CD8-positive, alpha-beta memory T cell (primary cell): ENCODE results near the gene SEBOX. TPM values are rescaled to one million over a fixed set of nuclear protein-coding genes. Genes with fewer than 3 reads are reported as not detected.

ENCODE experiments used
- CTCF ChIA-PET: fragments of 350-600 bp; sonication (Branson Sonifier 250); formaldehyde crosslinking; loops from one replicate; lab custom pipeline; 2021; ENCODE audit warnings: antibody characterized with exemption; lab: Charles Lee
- POLR2A ChIA-PET: fragments of 350-600 bp; sonication (Branson Sonifier 250); formaldehyde crosslinking; loops from one replicate; lab custom pipeline; 2021; ENCODE audit warnings: antibody characterized with exemption; lab: Charles Lee
- DNase-seq, 5 donors: peaks; one replicate each; pipeline versions ENCODE4 v3.0.0 to v3.0.0-alpha.2; 2020 to 2022; ENCODE audit warnings: mixed read lengths in 1 of 5
- H3K27ac ChIP-seq: one replicate; pipeline ENCODE4 v1.7.0; 2013; ENCODE audit warnings: low read depth, mild to moderate bottlenecking, low read length, moderate library complexity
- H3K27me3 ChIP-seq: 2 replicates; pipeline ENCODE4 v1.7.0; 2013; ENCODE audit warnings: low read length, mild to moderate bottlenecking; ENCODE audit not compliant: insufficient read depth, poor library complexity, severe bottlenecking
- H3K36me3 ChIP-seq: 2 replicates; pipeline ENCODE4 v1.7.0; 2013; ENCODE audit warnings: mild to moderate bottlenecking, low read length, moderate library complexity; ENCODE audit not compliant: insufficient read depth
- H3K4me1 ChIP-seq: 2 replicates; pipeline ENCODE4 v1.7.0; 2013; ENCODE audit warnings: mild to moderate bottlenecking, low read length, moderate library complexity; ENCODE audit not compliant: insufficient read depth
- H3K4me3 ChIP-seq: 2 replicates; pipeline ENCODE4 v1.7.0; 2013; ENCODE audit warnings: mild to moderate bottlenecking, low read length
- H3K9me3 ChIP-seq: 2 replicates; pipeline ENCODE4 v1.7.0; 2013; ENCODE audit warnings: mild to moderate bottlenecking, low read length
- H3K27ac Mint-ChIP-seq, 8 donors: one replicate each; pipeline ENCODE4 v1.8.0; 2020 to 2021; ENCODE audit warnings: mixed read lengths in 8 of 8, mild to moderate bottlenecking in 6 of 8, inconsistent platforms in 3 of 8, moderate library complexity in 3 of 8
- H3K27me3 Mint-ChIP-seq, 2 donors: one replicate each; pipeline ENCODE4 v1.8.0; 2020 to 2021; ENCODE audit warnings: mixed read lengths in 2 of 2, mild to moderate bottlenecking in 1 of 2, moderate library complexity in 1 of 2
- H3K36me3 Mint-ChIP-seq, 3 donors: one replicate each; pipeline ENCODE4 v1.8.0; 2020 to 2021; ENCODE audit warnings: mixed read lengths in 3 of 3, inconsistent platforms in 1 of 3, mild to moderate bottlenecking in 1 of 3
- H3K4me1 Mint-ChIP-seq, 3 donors: one replicate each; pipeline ENCODE4 v1.8.0; 2020 to 2021; ENCODE audit warnings: mixed read lengths in 3 of 3, inconsistent platforms in 1 of 3, mild to moderate bottlenecking in 1 of 3
- H3K4me3 Mint-ChIP-seq, 7 donors: one replicate each; pipeline ENCODE4 v1.8.0; 2020 to 2021; ENCODE audit warnings: mixed read lengths in 7 of 7, mild to moderate bottlenecking in 6 of 7, moderate library complexity in 4 of 7, inconsistent platforms in 2 of 7
- H3K9me3 Mint-ChIP-seq, 5 donors: one replicate each; pipeline ENCODE4 v1.8.0; 2020 to 2022; ENCODE audit warnings: mixed read lengths in 5 of 5, mild to moderate bottlenecking in 3 of 5, moderate library complexity in 2 of 5, inconsistent platforms in 1 of 5
- polyA plus RNA-seq: library from polyadenylated mRNA; unstranded; fragments of 300-500 nt; fragmentation: Illumina TruSeq; gene quantifications from one replicate; pipeline ENCODE4 v1.2.3, GENCODE V29; 2021
- total RNA-seq, 2 experiments: library from RNA; stranded (reverse); gene quantifications; one replicate each; pipeline ENCODE4 v1.2.3, GENCODE V29; 2021

Gene SEBOX
- total and polyA plus RNA-seq, 3 experiments from 2014 or later, result not detected

DNA sequence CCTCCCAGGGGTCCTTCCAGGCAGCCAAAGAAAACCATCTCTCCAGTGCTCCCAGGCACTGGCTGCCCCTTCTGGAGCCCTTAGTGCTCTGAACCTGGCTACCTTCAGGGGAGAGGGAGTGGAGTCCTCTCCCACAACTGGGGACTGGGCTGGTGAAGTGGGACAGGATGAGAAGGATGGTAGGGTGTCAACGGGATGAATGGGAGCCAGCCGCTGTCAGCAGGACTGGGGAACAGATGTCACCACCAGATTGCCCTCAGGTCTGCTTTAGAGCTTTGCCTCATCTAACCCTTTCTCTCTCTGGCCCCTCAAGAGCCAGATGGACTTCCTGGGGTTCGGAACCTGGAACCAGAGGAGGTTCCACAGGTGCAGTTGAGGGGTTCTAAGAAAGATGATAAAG lies 488 bp upstream of the SEBOX start:
- Mint-ChIP-seq H3K27ac (no peak overlapping the region), H3K4me3 (peak overlapping the region in 1 of 7 donors; percentile 40), H3K36me3 (peaks cover 0 to 43% (median 3%) of the 10 kb centered on the region in 3 donors), H3K27me3 (no peaks in the 10 kb centered on the region), H3K4me1 (no peaks in the 10 kb centered on the region), H3K9me3 (no peaks in the 10 kb centered on the region)
- Histone ChIP-seq H3K4me1 (peaks cover 1% of the 10 kb centered on the region), H3K27ac (no peak overlapping the region), H3K9me3 (no peaks in the 10 kb centered on the region), H3K27me3 (no peaks in the 10 kb centered on the region), H3K4me3 (no peak overlapping the region), H3K36me3 (peaks cover 18% of the 10 kb centered on the region)
- CTCF ChIA-PET, result interaction anchor here (1.1 kb wide), 1 partner anchor 8 kb away, joined by 4 read pairs; no protein-coding TSS in a partner anchor
- DNase-seq, result no peak
- POLR2A ChIA-PET, result no interaction called here

DNA sequence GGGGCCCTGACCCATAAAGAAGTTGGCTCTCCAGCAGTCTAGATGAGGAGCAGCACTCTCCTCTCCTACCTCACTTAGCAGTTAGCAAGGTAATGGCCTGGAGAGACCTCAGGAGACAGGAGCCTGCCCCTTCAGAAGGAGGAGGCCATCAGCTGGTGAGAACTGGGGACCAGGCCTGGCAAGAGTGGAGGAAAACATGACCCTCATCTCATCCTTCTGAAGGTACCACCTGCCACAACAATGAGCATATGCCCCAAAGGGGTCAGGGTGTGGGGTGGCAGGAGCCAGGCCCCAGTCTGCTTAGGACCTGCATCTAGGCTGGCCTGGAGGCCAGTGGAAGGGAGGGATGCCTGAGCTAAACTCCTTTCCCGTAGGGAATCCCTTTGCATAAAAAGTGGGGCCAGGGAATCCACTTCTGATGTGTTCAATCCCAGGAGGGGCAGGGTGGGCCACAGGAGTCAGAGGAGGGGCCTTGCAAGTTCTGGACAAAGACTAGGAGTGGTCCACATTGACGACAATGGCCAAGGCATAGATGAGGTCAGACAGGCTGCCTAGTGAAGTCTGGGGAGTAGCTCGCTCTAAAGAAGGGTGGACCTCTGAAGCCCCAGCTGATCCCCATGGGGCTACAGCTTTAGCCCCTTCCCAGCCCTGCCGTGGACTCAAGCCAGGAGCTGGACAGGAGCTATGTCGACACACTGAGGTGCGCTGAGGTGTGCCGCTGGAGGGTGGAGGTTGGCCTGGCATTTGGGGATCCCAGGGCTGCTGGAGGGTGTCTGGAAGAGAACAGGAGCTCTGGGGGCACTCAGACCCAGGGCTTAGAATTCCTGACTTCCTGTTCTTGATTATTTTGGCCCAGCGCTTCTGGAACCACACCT lies 986 bp downstream of the SEBOX start:
- peaks cover 30% of the 10 kb centered on the region for H3K36me3 ChIP-seq
- H3K4me1 ChIP-seq, result no peaks in the 10 kb centered on the region
- no peak overlapping the region for H3K4me3 ChIP-seq
- H3K27me3 ChIP-seq, result no peaks in the 10 kb centered on the region
- DNase-seq, result no peak
- H3K27ac ChIP-seq, result no peak overlapping the region
- Mint-ChIP-seq H3K4me3 (no peak overlapping the region), H3K9me3 (no peaks in the 10 kb centered on the region), H3K27ac (no peak overlapping the region), H3K27me3 (no peaks in the 10 kb centered on the region), H3K4me1 (no peaks in the 10 kb centered on the region), H3K36me3 (peaks cover 0 to 54% (median 7%) of the 10 kb centered on the region in 3 donors)
- CTCF ChIA-PET, result no interaction called here
- POLR2A ChIA-PET, result no interaction called here
- H3K9me3 ChIP-seq, result no peaks in the 10 kb centered on the region

DNA sequence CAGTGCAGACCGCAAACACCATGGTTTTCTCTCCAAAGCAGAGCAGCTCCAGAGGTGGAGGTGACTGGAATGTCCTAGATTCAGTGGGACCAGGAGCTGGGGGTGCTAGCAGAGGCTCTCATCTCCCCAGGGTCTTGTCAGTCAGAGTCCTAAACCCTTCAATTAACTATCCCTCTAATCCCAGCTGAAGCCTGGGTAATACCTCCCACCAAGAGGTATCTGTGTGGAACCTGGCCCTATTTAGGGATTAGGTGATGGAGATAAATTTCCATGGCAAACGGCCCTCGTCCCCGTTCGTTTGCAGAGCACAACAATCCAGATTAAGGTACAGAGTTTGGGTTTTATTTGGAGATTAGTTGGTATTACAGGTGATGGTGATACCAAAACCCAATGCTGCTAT lies 1.8 kb downstream of the SEBOX start:
- H3K4me1 ChIP-seq, result peaks cover 7% of the 10 kb centered on the region
- H3K36me3 ChIP-seq, result peaks cover 32% of the 10 kb centered on the region
- H3K4me3 Mint-ChIP-seq, result no peak overlapping the region
- H3K27me3 Mint-ChIP-seq, result no peaks in the 10 kb centered on the region
- ChIA-PET POLR2A (no interaction called here), CTCF (no interaction called here)
- no peaks in the 10 kb centered on the region for H3K27me3 ChIP-seq
- H3K4me3 ChIP-seq, result no peak overlapping the region
- H3K9me3 ChIP-seq, result no peaks in the 10 kb centered on the region
- H3K27ac ChIP-seq, result no peak overlapping the region
- H3K4me1 Mint-ChIP-seq, result peaks cover 3 to 6% (median 4%) of the 10 kb centered on the region in 3 donors
- H3K36me3 Mint-ChIP-seq, result peaks cover 0 to 61% (median 7%) of the 10 kb centered on the region in 3 donors
- H3K9me3 Mint-ChIP-seq, result no peaks in the 10 kb centered on the region
- no peak for DNase-seq
- H3K27ac Mint-ChIP-seq, result no peak overlapping the region

DNA sequence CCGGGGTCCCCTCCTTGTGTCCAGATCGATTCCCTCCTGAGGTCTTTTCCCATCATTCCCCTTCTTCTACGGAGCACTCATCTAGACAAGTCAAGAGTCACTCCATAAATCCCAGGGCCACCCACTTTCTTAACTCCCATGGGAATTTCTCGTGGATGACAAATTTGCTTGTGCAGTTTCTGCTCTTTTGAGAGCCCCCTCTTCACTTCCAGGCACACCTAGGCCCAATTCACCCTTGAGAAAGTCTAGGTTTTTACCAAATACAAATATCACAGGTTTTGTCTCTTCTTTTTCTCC lies 7.2 kb downstream of the SEBOX start:
- ChIA-PET POLR2A (interaction anchor here (1.0 to 5.4 kb wide), 7 partner anchors 9 to 362 kb away, joined by 3 to 62 read pairs (median 8); partner anchors contain the start of genes IFT20, RPL23A, SARM1 and TNFAIP1), CTCF (interaction anchor here (1.0 to 4.5 kb wide), 8 partner anchors 13 to 49 kb away, joined by 3 to 30 read pairs (median 4); partner anchors contain the start of genes IFT20, TMEM97, TNFAIP1 and VTN)
- DNase-seq, result no peak
- H3K27ac ChIP-seq, result peak overlapping the region; percentile 81
- no peaks in the 10 kb centered on the region for H3K9me3 ChIP-seq
- Mint-ChIP-seq H3K27me3 (no peaks in the 10 kb centered on the region), H3K27ac (peak overlapping the region; percentile 92 to 98 (median 96)), H3K9me3 (no peaks in the 10 kb centered on the region), H3K4me1 (peaks cover 24 to 35% (median 25%) of the 10 kb centered on the region in 3 donors), H3K4me3 (peak overlapping the region; percentile 91 to 96 (median 93)), H3K36me3 (peaks cover 0 to 72% (median 11%) of the 10 kb centered on the region in 3 donors)
- H3K27me3 ChIP-seq, result no peaks in the 10 kb centered on the region
- H3K4me1 ChIP-seq, result peaks cover 22% of the 10 kb centered on the region
- H3K36me3 ChIP-seq, result peaks cover 47% of the 10 kb centered on the region
- peak overlapping the region; percentile 89 for H3K4me3 ChIP-seq

DNA sequence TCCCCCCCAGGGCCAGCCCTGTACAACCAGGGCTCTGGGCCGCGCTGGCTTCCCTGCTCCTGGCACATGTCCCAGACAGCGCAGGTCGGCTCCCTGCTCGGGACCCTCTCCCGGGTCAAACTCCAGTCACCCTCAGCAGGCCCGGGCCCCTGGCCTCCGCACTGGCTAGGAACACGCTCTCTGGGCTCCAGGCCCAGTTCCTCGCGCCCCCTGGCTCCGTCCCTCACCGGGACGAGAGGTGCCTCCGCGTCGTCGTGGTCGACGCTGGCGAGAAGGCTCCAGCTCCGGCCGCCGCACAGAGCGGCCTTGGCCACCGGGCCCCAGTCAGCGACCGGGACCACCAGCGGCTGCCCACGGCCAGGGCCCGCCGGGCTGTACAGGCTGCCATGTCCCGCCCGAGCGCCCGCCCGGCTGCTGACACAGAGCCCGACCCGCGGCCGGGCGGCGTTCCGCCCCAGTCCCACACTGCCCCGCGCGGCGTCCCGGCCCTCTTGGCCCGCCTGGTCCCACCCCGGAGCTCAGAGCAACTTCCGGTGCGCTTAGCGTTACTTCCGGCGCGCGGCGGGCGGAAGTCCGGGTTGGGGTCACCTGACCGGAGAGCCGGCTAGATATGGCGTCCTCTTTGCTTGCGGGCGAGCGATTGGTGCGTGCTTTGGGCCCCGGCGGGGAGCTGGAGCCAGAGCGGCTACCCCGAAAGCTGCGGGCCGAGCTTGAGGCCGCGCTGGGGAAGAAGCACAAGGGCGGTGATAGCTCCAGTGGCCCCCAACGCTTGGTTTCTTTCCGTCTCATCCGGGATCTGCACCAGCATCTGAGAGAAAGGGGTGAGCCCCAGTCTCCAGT lies 7.7 kb downstream of the SEBOX start, which contains the start of gene POLDIP2:
TSS of gene POLDIP2 (minus strand) at position 467 of the 840 bp plus-strand sequence. CDS start at position 388, 79 bp downstream.
- ChIA-PET POLR2A (interaction anchor here (0.6 to 5.4 kb wide), 9 partner anchors 10 to 594 kb away, joined by 3 to 62 read pairs (median 7); partner anchors contain the start of genes IFT20, PHF12, RPL23A and SARM1), CTCF (interaction anchor here (1.0 to 4.5 kb wide), 8 partner anchors 13 to 50 kb away, joined by 3 to 30 read pairs (median 4); partner anchors contain the start of genes IFT20, TMEM97, TNFAIP1 and VTN)
- H3K27me3 ChIP-seq, result no peaks in the 10 kb centered on the region
- peak; percentile 93 to 97 (median 95) for DNase-seq
- peak within 1 kb of the TSS; percentile 92 to 98 (median 96) for H3K27ac Mint-ChIP-seq
- peak within 1 kb of the TSS; percentile 89 for H3K4me3 ChIP-seq
- no peaks in the 10 kb centered on the region for H3K27me3 Mint-ChIP-seq
- peaks cover 49% of the 10 kb centered on the region for H3K36me3 ChIP-seq
- peaks cover 22% of the 10 kb centered on the region for H3K4me1 ChIP-seq
- H3K4me1 Mint-ChIP-seq, result peaks cover 24 to 35% (median 25%) of the 10 kb centered on the region in 3 donors
- H3K36me3 Mint-ChIP-seq, result peaks cover 0 to 69% (median 11%) of the 10 kb centered on the region in 3 donors
- peak within 1 kb of the TSS; percentile 91 to 96 (median 93) for H3K4me3 Mint-ChIP-seq
- H3K9me3 ChIP-seq, result no peaks in the 10 kb centered on the region
- H3K27ac ChIP-seq, result peak within 1 kb of the TSS; percentile 81
- no peaks in the 10 kb centered on the region for H3K9me3 Mint-ChIP-seq

DNA sequence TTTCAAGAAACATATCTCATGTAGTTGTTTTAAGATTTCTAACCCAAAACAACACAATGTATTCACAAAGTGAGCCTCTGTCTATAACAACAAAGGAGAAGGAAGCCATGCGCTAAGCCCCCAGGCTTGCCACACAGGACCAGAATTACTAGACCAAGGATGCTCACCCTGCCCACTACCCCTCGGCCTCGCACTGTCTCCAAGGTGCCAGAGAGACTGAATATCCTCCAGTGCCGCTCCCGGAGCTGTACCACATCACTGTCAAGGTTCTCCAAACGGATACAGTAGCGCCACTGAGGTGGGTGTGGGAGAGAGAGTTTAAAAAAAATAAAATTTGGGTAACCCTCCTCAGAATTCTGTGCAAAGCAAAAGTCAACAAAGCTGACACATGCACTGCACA lies 14.7 kb downstream of the SEBOX start:
- Histone ChIP-seq H3K27ac (no peak overlapping the region), H3K27me3 (no peaks in the 10 kb centered on the region), H3K4me3 (no peak overlapping the region), H3K36me3 (peaks cover 65% of the 10 kb centered on the region), H3K4me1 (no peaks in the 10 kb centered on the region), H3K9me3 (no peaks in the 10 kb centered on the region)
- CTCF ChIA-PET, result no interaction called here
- peaks cover 3 to 89% (median 17%) of the 10 kb centered on the region in 3 donors for H3K36me3 Mint-ChIP-seq
- H3K27me3 Mint-ChIP-seq, result no peaks in the 10 kb centered on the region
- H3K27ac Mint-ChIP-seq, result no peak overlapping the region
- H3K4me3 Mint-ChIP-seq, result no peak overlapping the region
- no peak for DNase-seq
- H3K4me1 Mint-ChIP-seq, result peaks cover 0 to 5% (median 0%) of the 10 kb centered on the region in 3 donors
- H3K9me3 Mint-ChIP-seq, result no peaks in the 10 kb centered on the region
- POLR2A ChIA-PET, result interaction anchor here (1.3 kb wide), 1 partner anchor 11 kb away, joined by 3 read pairs; no protein-coding TSS in a partner anchor

GRCh38 chr17:28348979-28349378 lies 16.0 kb downstream of the SEBOX start:
- no peaks in the 10 kb centered on the region for H3K9me3 ChIP-seq

More at GRCh38 chr17:28348979-28349378, 16.0 kb downstream of the SEBOX start:
- ChIA-PET POLR2A (no interaction called here), CTCF (no interaction called here)
- Mint-ChIP-seq H3K36me3 (peaks cover 3 to 91% (median 13%) of the 10 kb centered on the region in 3 donors), H3K4me1 (no peaks in the 10 kb centered on the region), H3K27ac (peak overlapping the region in 2 of 8 donors; percentile 42 to 54), H3K4me3 (no peak overlapping the region), H3K9me3 (no peaks in the 10 kb centered on the region), H3K27me3 (no peaks in the 10 kb centered on the region)
- H3K36me3 ChIP-seq, result peaks cover 58% of the 10 kb centered on the region
- H3K27ac ChIP-seq, result no peak overlapping the region
- no peak for DNase-seq
- no peaks in the 10 kb centered on the region for H3K4me1 ChIP-seq
- no peaks in the 10 kb centered on the region for H3K27me3 ChIP-seq
- H3K4me3 ChIP-seq, result no peak overlapping the region
